A673 (cell line): ENCODE results near the gene ITFG1.

Source experiments
- CTCF ChIP-seq: fragments of 300-800, 200-600 bp; sonication (generic); conservative IDR thresholded peaks from 2 replicates; pipeline ENCODE4 v1.5.1; 2017; ENCODE audit warnings: low read depth, mild to moderate bottlenecking, antibody characterized with exemption, low read length, moderate library complexity, mixed read lengths
- EZH2 ChIP-seq: fragments of 200-600 bp; sonication (generic); IDR thresholded peaks from 2 replicates; pipeline ENCODE4 v1.6.1; 2017; ENCODE audit warnings: borderline replicate concordance, low read depth, mild to moderate bottlenecking, mixed read lengths, antibody characterized with exemption, low read length; ENCODE audit not compliant: poor library complexity, severe bottlenecking

GRCh38 chr16:47493381-47494337, 32.8 kb upstream of the ITFG1 start:
- TF ChIP-seq EZH2 (no peak), CTCF (no peak)
